ENCODE measurements around the gene RSKR.
"Not testable (repeated sequence)": the region's sequence is repeated elsewhere in the genome, so short reads cannot be mapped to it uniquely, and the experiment has no call there.

Gene RSKR

DNA sequence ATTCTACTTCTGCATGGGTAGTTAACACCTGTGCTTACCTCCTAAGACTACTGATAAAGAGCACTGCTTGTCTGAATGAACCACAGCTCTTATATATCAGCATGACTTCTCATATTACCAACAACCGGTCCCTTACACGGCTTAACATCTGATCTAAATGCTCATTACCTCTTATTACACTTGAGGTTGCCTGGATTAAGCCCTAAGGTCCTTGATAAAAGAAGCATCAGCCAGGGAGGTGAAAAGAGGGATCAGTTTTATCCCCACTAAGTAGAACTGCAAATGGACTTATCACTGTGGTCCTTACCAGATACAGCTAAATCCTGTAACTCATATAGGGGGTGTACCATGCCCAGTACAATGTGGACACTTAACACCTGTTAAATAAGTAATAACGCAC lies 8.2 kb upstream of the RSKR start:
- no peak for DNase-seq

DNA sequence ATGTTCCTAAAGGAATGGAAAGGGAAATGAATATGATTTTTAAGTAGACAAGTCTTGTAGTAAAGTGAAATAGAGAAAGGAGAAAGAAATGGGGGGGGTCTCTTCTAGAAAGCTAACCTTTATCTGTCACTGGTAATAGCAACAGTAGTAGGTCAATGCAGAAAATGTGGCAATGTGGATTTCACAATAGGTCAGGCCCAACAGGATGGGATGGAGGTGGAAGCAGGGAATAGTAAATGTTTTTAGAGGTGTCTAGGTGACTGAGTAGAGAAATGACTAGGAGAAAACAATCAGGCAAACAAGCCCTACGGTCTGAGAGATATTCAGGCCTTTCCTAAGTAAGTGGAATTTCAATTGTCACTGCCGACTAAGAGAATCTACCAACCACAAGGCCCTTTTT lies 6.0 kb upstream of the RSKR start:
- no peak for DNase-seq

DNA sequence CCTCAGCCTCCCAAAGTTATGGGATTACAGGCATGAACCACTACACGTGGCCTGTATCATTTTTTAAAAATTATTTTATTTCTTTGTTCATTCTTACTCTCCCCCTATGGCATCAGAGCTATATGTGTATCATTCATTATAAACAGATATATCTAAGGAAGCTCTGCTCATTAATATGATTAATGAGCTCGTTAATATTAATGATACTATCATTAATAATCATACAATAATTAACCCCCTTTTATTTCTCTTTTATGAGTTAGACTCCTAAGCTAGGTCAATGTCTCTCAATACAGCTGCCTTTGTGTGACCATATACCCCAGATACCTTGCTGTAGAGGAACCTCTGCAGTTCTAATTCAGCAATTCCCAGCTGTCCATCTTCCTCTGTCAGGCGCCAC lies 4.5 kb upstream of the RSKR start:
- DNase-seq, result no peak

DNA sequence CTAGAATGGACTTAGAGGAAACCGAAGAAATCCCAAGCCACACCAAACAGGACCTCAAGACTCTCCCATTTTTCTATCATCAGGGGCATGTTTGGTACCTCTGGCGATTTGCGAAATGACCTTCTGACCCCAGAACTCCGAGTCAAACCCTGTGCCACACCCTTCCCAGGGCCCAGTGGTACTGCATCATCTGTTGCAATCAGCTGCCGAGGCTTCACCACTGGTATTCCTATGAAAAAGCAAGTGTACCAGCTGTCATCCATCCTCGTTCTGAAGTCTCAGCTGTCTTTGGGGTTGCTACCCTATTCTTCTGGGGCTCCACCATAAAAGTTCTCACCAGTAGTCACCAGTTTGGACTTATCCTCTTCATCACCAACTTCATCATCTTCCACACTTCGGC lies 2.3 kb upstream of the RSKR start:
- no peak for DNase-seq

DNA sequence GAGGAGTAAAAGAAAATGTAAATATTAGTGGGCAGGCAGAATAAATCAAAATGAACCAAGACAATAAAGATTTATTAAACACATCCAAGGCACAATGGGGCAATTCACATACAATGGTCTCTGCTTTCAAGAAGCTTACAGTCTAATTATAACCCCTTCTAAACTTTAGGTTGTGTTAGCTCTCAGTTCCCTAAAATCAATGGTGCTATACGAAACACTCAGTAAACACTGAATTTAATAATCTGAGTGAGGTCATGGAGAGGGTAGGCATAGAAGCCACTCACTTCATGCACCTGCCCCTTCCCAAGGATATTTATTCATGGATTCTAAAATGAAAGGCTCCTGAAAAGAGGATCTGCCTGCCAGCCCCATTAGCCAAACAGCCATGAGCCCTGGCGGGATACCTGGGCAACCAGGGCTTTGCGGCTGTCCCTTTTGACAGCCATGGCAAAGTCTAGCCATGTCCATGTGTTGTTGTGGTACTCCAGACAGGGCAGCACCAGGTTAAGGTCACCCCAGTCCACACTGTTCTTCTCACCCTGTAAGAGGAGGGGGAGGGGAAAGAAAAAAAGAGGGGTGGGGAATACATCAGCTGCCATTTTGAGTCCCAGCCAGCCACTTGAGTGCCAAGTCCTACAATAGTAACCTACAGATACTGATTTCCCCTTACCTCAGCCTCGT lies 1.4 kb upstream of the RSKR start:
- no peak for DNase-seq

DNA sequence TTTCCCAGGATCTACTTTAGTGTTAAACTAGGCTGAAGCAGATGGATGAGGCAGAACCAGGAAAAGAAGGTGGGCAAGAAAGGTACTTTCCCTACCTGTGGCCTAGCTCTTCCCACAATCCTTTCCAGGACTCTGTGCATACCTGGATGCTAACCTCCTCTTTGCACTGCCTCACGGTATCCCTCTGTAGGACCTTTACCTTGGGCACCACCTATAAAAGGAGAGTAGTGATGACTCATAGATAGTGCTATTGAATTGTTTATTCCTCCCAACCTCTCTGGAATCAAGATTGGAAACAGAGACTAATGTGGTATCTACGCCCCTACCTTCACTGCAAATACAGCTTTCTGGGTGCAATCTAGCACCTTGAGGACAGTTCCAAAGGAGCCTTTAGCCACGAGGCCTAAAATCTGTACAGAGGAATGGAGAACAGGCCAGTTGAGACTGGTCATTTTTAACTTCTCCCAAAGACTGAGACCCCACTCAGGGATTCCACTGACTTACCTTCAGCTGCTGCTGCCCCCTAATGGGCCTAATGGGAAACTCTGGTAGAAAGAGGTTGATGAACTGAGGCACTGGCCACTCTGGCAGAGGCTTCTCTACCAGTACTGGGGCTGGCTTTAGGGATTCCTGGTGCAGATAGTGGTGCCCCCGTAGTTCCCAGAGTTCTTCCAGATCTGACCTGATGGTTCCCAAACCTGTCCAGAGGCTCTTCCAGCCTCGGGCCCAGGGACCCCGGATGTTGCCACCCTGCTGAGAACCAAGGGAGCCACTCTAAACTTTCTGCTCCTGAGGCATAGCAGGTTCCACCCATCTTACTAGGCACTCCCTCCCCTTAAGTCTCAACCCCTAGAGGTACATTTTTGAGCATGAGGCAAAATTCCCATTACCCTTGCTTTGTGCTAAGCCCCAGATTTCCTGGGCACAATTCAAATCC lies 781 bp downstream of the RSKR start:
- DNase-seq, result peak; percentile 18

DNA sequence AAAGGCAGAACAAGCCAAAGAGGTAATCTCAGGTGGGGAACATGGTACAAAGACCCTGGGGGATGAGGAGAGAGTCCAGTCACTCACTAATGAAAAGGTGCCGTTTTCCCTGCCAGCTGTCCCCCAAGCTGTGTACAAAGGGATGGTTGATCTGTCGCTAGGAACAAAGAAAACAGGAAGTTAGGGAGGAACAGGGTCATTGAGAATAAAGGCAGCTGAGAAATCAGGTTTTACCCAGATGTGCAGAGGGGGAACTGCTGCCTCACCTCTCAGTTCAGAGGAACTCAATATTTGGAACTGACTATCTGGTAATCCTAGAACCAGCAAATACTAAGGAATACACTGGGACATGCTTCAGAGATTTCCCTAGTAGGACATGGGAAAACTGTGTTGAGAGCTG lies 1.5 kb downstream of the RSKR start:
- peak; percentile 4 for DNase-seq

DNA sequence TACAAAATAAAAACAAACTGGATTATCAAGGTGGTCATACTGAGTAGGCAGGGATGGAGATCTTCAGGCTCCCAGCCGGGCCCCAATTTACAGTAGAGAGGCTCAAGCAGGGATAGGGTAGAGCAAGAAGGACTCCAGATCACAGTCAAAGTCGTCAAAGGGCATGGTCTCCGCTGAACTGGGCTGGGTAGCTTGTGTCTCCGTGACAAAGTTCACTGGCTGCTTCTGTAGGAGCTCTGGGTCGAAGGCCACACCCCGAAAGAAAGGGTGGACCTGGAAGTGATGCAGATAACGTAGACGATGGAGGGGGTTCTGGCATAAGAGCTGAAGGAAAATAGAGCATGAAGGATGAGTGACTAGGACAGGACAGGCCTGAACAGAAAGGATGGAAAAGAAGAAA lies 3.6 kb downstream of the RSKR start:
- DNase-seq, result no peak

DNA sequence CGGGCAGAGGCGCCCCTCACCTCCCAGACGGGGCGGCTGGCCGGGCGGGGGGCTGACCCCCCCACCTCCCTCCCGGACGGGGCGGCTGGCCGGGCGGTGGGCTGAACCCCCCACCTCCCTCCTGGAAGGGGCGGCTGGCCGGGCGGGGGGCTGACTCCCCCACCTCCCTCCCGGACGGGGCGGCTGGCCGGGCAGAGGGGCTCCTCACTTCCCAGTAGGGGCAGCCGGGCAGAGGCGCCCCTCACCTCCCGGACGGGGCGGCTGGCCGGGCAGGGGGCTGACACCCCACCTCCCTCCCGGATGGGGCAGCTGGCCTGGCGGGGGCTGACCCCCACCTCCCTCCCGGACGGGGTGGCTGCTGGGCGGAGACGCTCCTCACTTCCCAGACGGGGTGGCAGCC lies 10.0 kb downstream of the RSKR start:
- not testable (repeated sequence) for DNase-seq

DNA sequence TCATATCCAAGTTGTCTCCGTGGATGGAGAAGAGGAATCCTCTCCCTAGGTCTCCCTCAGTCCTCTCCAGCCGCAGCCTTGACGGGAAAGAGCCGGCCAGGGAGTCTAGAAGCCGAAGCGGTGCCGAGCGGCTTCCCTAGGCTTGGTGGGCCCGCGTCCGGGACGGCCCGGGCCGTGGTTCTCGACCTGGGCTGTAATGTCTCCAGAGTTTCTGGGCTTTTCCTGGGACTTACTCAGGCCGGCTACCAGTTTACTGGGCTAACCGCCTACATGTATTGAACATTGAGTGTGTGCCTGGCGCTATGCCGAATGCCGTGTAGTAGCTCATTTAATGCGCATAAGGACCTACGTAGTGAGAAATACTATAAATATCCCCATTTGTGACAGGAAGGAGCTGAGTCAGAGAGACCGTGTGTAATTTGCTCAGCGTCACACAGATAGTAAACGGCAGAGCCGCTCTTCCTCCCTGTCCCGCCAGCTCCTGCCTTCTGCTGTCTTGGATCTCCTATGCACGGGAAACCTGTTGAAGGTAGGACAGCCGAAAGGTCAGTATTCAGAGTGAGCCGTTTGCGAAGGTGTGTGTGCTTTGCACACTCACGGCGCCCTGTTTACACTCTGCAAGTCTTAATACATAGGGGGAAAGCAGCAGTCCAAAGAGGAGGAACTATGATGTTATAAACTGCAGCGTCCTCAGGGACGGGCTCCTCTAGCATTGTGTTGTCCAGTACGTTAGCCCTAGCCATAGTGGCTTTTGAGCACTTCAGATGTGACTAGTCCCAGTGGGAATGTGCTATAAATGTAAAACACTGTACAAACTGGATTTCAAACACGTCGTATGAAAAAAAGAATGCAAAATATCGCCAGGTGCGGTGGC lies 14.4 kb downstream of the RSKR start:
- peak; percentile 51 for DNase-seq

DNA sequence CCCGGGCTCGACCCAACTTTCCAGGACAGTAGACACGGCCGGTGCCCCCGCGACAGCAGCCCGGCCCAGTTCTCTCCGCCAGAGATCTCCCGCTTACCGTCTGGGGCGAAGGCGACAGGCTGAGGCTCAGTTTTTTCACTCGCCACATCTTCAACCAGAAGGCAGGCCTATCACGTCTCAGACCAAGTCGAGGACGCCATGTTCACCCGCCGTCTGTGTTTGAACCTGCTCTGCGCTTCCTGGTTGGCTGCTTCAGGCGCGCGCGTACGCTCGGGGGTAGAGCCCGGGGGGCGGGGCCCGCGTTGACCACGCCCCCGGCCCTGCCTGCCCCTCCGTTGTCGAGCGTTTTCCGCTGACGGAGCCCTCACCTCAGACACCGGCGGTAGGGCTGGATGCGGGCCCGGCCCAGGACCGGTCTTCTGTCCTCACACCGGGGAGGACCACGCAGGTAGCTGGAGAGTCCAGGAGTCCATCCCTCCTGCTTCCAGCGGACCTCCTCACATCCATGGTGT lies 15.1 kb downstream of the RSKR start, which contains the start of gene SPAG5:
Gene SPAG5, minus strand, starts transcription at position 227 of the 512 bp plus-strand sequence. Its CDS starts 79 bp downstream, at position 148.
- peak; percentile 94 for DNase-seq

DNA sequence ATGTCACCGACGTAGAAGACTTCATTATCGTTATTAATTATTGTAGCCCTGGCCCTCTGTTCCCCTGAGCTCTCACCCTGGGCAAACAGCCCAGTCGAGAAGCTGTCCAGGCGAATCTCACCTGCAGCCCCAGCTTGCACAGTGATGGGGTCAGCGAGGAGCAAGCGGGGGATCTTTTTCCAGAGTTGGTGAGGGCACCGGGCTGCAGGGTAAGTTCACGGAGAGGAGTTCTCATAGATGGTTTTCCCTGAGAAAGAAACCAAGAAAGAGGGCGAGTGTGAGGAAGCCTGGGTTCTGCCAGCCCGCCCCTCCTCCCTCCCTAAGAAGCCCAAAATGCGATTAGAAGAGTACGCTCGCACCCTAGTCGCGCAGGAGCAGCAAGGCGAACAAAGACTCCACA lies 15.6 kb downstream of the RSKR start:
- DNase-seq, result no peak

DNA sequence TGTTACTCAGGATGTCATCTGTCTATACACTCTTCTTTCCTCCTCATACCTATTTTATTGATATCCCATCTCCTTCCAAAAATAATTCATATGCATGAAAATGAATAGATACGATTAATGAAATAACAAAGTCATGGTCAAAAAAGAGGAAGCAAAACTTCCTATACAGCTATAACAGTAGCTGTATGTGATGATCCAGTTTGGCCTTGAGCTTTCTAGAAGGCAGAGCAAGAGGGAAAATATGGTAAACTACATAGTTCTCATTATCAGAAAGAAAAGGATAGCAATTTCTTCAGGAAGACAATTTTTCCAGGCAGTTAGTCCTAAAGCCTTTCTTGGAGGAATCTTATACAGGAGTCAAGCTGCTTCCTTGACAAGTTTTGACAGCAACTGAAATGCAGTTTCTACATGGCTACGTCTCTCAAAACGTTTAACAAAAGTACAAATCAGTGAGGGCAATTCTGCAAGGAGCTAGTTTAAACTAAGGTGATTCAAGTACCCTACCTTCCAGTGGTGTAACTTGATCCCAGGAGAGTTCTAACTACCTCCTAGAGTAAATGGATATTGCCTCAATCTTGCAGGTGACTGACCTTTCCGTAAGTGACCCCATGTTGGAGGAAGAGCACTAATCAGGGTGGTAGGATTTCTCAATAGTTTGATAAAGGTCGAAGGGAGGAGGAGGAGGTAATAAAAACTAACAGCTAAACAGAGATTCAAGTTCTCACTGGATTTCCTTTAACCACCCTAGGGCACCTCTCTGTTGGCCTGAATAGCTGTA lies 16.2 kb downstream of the RSKR start:
- DNase-seq, result no peak

DNA sequence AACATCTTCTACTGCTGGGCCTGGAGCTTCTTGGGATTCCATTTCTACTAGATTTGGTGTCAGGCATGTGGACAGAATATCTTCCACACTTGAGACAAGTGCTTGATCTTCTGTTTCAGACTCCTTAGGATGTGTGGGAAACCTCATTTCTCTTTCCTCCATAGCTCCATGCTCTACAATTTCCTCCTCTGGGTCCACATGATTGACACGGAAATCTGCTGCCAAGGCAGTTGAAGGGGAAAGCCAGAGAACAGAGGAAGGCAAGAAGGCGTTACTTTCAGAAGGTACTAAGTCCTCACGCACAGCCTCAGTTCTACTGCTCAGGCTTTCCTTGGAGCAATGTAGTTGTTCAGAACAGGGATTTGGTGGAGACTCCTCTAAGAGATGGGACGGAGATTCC lies 21.7 kb downstream of the RSKR start:
- DNase-seq, result no peak

DNA sequence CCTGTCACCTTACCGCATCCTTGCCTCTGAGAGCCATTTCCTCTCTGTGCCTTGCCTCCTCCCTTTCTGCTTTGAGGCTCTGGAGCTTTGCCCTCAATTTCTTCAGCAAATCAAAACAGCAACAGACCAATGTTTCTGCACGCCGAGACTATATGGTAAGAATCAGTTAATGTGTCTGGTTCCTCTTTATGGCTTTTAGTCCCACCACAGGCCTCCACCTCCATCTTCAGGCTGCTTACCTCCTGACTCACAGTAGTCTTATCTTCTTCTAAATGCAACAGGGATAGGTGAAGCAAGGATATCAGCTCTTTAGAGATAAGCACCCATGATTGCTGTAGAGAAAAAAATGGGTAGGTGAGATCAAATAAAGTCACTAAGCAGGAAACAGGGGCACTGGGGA lies 28.1 kb downstream of the RSKR start:
- no peak for DNase-seq

DNA sequence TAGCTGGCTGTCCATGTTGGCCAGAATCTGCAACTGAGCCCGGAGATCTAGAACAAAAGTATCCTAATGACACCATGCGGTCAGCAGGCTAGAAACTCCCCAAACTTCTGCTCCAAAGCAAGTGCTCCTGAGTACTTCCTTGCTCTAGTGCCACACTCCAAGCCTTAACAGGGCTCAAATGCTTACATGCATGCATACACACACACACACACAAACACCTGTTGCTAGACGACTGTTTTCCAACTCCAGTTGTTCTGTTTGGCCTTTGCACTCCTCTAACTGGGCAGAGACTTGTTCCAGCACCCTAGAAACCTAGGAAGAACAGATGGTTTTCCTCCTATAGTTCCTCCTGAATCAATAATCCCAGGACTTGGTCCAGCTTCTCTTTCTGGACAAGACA lies 29.6 kb downstream of the RSKR start:
- DNase-seq, result no peak

DNA sequence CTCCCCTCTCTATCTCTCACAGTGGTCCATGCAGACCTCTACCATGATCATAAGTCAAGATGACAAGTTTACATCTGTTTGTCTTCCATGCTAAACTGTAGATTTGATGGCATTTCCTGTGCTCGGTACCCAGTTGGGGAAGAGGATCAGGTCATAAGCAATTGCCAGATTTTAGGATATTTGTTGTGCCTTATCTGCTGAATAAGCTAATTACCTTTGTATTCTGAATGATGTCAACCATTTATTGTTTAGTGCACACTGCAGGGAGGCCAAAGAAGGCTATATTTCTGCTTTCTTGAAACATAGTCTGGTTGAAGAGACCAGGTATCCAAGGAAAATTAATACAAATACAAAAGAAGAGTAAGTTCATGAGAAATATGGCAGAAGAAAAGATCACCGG lies 31.5 kb downstream of the RSKR start:
- no peak for DNase-seq

DNA sequence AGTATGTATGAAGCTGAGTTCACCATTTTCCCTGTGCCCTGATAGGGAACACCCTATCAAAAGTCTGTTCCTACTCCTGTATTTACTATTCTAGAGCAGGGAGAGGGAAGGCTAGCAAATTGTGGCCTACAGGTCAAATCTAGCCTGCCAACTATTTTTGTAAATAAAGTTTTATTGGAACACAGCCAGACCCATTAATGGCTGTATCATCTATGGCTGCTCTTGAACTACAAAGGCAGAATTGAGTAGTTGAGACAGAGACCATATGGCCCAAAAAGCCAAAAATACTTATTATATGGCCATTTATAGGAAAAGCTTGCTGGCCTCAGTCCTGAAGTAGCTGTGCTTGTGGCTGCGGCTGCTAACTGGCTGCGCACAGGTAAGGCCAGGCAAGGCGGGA lies 33.0 kb downstream of the RSKR start:
- no peak for DNase-seq

DNA sequence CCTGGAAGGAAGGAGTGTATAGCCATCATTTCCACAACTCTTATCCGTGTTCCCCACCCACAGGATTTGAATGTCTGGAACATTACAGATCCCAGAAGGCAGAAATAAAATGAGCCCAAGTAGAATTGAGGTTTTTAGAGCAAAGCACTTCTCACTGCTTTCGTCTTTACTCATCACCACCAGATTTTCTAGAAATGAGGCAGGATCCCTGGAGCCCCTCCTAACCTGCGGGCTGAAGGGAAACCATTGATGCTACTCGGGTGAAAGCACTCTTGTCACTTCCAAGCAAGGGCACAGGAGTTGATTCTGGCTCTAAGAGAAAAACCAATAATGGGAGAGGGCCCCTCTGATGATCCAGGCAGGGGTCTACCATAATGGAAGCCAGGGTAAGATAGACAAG lies 34.5 kb downstream of the RSKR start:
- no peak for DNase-seq

DNA sequence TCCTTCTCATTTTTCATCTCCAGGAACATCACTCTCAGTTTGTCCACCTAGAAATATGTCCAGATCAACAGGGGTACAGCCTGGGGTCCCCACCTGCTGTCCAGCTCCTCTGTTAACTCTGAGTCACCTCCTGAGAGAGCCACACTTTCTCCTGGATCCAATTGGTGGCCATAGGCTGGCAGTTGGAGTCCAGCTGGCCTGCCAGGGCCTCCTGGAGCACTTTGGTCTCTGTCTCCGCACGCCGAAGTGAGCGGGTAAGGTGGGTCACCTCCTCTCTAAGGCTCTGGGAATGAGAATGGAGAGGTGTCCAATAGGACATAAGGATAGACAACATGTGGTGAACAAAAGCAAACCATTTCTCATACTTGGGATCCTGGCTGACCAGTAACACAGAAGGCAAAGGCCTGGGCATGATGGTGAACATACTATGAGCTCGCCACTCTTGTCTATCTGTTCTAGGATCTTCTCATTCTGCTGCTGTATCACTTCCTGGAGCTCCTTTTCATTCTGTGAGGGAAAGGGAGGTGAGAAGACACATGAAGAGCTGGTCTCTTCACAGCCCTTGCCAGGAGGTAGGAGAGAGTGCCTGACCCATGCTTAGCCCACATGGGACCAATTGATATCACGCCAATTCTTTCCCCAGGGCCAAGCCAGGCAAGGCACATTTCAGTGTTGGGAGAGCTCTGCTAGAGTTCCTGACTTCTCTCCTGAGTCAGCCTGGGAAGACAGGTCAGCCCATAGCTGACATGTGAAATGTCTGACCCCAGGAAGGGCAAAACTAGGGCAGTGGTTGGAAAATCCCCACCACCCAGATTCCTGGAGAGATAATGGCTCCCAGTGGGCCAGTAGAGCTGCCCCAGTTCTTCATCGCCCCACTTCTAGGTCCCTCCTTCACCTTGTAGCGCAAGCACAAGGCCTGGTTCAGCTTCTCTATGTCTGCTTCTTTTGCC lies 35.5 kb downstream of the RSKR start:
- no peak for DNase-seq

DNA sequence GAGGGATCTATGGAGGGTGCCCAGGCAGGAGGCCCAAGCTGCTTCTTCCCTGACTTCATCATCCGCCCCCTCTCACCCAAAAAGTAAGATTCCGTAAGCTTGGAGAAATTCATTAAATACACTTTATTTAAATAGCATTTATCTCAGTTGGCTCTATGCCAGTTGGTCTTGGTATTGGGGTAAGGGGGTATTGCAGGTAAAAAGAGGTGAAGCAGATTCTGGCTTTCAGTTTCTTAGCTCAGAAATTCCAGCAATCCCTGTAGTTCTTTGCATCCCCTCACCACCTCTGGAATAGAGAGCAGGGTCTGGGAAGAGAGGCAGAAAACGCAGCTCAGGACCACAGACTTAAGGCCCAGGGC lies 36.5 kb downstream of the RSKR start:
- no peak for DNase-seq
